ENCODE results near the gene MAP2.

DNA sequence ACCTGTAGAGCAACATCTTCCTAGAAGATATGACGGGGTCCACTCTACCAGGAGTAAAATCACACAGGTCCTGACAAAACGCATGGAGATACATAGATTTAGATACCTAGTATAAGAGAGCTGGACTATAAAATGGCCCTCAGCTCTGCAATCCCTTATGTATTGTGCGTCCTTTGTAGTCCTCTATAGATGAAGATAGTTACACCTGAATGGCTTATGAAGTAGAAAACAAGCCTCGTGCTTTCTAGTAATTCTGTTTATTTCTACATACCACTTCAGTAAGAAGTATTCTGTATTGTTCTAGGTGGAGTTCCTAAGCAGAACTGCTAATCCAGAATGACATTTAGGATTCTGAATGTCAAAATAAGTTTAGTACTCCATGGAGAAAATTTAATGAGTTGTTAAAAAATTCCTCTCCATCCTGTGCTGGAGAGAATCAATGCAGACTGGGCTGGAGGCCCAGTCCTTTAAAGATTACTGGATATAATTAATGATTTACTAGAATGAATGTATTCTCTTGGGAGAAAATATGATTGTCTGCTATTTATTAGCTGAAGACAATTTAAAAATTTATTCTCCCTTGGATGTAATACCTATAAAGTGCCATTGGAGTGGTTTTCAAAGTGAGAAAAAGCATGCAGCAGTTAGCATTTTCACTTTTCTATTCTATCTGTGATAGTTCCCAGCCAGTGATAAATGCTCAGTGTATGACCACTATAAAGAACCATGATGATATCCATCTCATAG, 200.5 kb downstream of the MAP2 start:
- no peak for TF ChIP-seq ATF2 (CRISPR knock-in tag; IDR thresholded peaks at IDR 0.05; ENCODE audit: borderline replicate concordance, low read depth)
- no peak for TF ChIP-seq USF1 (CRISPR knock-in tag; IDR thresholded peaks at IDR 0.05)
- TF ChIP-seq, protein P1, sequence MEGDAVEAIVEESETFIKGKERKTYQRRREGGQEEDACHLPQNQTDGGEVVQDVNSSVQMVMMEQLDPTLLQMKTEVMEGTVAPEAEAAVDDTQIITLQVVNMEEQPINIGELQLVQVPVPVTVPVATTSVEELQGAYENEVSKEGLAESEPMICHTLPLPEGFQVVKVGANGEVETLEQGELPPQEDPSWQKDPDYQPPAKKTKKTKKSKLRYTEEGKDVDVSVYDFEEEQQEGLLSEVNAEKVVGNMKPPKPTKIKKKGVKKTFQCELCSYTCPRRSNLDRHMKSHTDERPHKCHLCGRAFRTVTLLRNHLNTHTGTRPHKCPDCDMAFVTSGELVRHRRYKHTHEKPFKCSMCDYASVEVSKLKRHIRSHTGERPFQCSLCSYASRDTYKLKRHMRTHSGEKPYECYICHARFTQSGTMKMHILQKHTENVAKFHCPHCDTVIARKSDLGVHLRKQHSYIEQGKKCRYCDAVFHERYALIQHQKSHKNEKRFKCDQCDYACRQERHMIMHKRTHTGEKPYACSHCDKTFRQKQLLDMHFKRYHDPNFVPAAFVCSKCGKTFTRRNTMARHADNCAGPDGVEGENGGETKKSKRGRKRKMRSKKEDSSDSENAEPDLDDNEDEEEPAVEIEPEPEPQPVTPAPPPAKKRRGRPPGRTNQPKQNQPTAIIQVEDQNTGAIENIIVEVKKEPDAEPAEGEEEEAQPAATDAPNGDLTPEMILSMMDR (IDR thresholded peaks at IDR 0.05): no peak
- TF ChIP-seq AFF4 (CRISPR knock-in tag; IDR thresholded peaks at IDR 0.05; ENCODE audit: borderline replicate concordance): no peak
- TF ChIP-seq ATF3 (CRISPR knock-in tag; conservative IDR thresholded peaks at IDR 0.05): no peak
- no peak for TF ChIP-seq IRF2 (CRISPR knock-in tag; IDR thresholded peaks at IDR 0.05; ENCODE audit: borderline replicate concordance, low read depth)
- TF ChIP-seq, protein P2, sequence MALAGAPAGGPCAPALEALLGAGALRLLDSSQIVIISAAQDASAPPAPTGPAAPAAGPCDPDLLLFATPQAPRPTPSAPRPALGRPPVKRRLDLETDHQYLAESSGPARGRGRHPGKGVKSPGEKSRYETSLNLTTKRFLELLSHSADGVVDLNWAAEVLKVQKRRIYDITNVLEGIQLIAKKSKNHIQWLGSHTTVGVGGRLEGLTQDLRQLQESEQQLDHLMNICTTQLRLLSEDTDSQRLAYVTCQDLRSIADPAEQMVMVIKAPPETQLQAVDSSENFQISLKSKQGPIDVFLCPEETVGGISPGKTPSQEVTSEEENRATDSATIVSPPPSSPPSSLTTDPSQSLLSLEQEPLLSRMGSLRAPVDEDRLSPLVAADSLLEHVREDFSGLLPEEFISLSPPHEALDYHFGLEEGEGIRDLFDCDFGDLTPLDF (CRISPR knock-in tag; IDR thresholded peaks at IDR 0.05): no peak
- no peak for TF ChIP-seq ETV6 (CRISPR knock-in tag; IDR thresholded peaks at IDR 0.05)
- no peak for TF ChIP-seq ESRRA (CRISPR knock-in tag; IDR thresholded peaks at IDR 0.05; ENCODE audit: borderline replicate concordance)
- TF ChIP-seq PREB (CRISPR knock-in tag; IDR thresholded peaks at IDR 0.05; ENCODE audit: borderline replicate concordance): no peak
- no peak for TF ChIP-seq ZNF423 (CRISPR knock-in tag; IDR thresholded peaks at IDR 0.05)
